EH (cell line): ENCODE data around the gene BOK.

ENCODE experiments used
- DNase-seq: peaks from one replicate; pipeline ENCODE4 v3.0.0-alpha.2; 2015; ENCODE audit warnings: low read depth

BOK gene

DNA sequence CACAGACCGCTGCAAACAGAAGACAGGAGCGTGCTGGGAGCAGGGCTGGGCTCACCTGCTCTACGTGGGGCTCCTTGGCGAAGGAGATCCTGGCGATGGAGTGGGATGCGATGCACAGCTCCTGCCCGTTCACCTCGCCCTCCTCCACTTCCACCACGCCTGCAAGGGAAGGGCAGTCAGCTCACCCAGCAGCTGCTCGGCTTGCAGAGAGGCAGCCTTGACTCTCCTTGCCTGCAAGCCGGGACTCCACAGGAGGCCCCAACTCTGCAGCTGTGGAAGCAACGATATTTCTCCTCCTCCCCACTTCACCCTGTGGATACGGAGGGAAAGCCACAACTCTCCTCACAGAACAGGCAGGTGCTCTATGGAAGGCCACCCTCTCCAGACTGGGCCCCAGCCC, 43.3 kb downstream of the BOK start:
- DNase-seq: no peak

DNA sequence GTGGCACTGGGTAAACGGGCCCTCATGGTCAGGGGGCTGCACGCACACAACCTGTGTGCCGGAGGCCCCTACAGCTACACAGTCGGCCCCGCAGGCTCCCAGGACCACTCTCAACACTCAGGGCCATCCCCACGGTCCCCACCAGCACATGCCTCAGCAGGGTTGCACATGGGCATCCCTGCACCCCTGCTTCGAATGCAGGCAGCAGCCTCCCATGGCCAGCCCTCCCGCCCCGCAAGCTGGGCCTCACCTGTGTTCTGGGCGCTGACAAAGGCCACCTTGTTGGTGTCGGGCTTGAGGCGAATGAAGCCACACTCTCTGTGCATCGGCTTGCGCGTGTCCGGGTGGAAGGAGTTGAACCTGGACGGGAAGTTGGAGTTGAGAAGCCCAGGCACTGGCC, 44.2 kb downstream of the BOK start:
- no peak for DNase-seq

DNA sequence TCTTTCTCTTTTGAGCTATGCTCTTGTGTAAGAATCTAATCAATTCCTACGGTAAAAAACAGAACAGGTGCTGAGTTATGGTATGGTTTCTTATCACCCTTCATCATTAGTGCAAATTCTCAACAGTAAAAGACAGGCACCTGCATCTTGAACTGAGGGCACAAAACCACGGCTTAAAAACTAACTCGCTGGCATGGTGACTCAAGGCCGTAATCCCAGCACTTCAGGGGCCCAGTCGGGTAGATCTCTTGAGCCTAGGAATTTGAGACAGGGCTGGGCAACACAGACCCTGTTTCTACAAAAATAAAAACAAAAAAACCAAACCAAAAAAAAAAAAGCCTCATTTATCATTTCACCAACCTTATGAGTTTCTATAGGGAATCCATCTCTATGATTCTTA, 45.1 kb downstream of the BOK start:
- no peak for DNase-seq

DNA sequence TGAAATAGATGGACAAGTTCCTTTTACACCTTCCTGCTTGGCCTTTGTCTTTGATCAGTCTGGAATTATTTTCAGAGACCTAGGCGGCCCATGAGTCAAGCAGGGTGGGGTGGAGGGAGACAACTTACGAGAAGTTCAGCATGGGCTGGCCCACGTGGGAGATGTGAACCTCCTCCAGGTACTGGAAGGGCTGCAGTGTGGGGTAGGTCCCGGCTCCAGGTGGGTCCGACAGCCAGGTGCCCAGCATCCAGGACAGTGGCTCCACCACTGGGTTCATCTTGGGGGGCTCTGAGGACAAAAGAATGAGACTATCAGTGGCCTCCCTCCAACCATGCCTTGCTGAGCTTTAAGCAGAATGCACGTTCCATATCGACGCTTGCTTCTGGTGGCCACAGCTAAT, 47.6 kb downstream of the BOK start:
- DNase-seq: no peak

DNA sequence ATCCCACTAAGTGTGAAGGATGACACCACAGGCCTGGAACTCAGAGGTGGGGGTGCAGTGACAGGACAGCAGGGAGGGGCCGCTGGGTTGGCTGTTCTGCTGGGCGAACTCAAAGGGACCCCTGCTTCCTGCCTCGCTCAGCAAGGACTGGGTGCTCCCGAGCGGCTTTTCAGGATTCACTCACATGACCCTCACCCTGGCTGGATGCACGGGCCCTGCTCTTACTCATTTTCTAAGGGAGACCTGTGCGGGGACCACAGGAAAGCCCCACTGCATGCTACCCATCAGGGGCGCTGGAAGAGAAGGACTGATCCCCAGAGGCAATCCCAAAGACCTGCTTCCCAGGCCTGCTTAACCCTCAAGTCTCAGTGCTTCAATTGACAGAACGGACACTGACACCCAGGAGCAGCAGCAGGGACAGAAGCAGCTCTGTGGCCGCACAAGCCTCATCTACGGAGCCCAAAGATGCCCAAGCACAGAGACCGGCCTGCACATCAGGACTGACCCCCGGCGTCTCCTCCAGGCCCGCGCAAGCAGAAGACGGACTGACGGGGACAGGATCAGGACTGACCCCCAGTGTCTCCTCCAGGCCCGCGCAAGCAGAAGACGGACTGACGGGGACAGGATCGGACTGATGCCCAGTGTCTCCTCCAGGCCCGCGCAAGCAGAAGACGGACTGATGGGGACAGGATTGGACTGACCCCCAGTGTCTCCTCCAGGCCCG, 48.8 kb downstream of the BOK start:
- no peak for DNase-seq

DNA sequence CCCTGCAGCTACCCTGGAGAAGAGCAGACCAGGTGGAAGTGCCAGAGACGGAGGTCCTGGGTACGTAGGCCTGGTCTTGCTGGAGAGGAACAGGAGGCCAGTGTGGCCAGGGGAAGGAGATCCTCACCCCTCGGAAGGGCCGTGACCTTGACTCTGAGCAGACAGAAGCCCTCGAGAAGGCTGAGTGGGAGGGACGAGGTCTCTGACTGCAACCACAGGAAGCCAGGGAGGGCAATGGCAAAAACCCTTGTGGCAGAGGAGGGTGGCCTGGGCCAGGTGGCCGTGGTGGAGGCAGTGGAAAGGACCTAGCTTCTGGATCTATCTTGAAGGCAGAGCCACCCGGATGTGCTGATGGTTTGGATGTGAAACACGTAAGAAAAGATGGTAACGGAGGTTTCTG, 50.3 kb downstream of the BOK start:
- no peak for DNase-seq

DNA sequence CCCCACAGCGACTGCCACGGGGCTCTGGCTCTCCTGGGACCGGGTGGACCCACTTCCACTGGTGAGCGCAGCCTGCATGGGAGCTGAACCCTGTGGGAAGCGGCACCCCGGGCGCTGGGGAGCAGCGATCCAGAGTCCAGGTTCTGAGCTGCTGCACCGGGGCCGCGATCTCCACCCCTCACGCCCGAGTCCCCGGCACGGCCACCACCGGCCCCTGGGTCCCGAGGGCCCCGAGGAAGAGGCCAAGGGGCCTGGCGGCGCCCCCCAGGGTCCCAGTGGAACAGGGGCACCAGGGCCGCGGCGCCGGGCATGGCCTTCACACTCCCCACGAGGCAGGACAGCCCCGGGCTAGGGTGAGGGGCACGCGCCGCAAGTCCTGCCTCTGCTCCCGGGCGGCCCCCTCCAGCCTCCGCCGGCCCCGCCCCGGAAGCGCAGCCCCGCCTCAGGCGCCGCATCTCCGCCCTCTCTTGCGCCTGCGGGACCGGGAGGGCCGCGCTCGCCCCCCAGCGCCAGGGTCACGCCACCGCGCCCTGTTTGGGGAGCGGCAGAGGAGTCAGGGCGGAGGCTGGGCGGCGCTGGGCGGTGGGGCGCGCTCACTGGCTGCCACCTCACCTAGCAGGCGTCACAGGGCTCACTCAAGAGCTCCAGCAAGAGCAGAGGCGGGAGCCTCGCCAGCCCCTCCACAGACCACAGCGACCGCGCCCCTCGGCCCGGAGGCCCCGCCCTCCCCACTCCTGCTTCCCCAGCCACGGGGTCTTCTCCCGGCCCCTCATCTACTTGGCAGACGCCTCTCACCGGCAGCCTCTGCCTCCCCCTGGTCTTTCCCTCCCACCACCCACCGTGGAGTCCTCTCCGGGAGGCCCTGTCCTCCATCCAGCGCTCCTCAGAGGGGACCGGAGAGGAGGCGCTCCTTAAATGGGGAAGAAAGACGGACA, 51.6 kb downstream of the BOK start:
- DNase-seq: peak; percentile 86

DNA sequence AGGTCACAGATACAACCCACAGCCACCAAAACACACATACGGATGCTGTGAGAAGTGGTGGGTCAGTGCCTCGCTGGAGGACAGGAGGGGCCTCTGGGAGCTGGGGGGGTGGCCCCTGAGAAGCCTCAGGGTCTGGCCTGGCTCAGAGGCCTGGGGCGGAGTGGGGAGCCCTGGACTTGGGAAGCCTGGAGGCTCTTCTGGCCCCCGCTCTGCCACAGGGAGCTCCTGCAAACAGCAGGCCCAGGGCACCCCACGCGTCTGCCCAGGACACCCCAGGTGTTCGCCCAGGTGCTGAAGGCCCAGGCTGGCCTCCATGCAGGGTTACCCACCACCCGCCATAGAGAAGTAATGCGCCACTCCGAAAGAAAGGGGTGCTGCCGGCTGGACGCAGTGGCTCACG, 52.5 kb downstream of the BOK start:
- no peak for DNase-seq

DNA sequence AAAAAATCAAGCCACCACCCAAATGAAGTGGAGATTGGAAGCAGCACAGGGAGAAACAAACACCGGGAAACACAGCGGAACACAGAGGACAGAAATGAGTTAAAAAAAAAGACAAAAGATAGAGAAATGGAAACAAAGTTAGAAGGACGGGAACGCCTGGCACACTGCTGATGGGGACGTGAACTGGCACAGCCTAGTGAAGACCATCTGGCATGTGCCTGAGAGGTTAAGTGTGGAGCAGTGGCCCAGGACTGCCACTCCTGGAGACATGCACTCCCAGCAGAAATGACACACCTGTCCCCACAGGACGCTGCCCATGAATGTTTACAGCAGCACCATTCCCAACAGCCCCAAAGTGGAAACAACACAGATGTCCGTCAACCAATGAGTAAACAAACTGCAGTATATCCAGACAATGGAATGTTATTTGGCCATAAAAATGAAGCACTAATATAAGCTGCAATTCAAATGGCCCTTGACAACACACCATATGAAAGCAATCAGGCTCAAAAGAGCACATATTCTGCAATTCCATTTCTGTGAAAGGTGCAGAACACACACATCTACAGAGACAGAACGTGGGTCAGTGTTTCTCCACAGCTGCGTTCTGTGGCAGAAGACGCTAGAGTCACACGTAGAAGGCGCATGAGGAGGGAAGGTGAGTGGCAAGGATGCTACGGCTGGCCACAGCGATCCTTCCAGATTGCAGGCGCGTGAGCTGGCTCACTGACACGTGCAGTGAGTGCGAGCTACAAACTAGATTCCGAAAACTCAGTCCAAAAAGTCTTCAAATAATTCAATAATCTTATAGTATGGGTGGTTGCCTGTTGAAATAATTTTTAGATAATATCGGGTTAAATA, 53.8 kb downstream of the BOK start:
- DNase-seq: peak; percentile 38

DNA sequence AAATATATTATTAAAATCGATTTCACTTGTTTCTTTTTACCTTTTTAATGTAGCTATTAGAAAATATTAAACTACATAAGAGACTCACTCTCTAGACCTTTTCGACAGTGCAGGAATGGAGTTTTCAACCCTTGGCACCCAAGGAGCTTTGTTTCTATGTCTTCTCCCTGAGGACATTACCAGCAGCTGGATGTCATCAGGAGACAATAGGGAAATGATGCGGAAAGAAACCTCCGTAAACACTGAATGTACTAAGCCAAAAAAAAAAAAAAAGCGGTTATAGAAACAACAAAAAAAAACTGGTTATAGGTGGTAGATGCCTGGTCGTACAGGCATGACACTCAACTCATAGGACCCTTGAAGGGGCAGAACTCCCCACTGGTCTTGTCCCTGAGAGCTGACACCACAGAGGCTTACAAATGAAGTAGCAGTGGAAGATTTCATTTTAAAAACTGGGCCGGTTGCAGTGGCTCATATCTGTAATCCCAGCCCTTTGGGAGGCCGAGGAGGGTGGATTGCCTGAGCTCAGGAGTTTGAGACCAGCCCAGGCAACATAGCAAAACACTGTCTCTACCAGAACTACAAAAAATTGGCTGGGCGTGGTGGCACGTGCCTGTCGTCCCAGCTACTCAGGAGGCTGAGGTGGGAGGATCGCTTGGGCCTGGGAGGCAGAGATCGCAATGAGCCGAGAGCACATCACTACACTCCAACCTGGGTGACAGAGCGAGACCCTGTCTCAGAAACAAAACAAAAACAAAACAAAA, 54.7 kb downstream of the BOK start:
- DNase-seq: no peak

DNA sequence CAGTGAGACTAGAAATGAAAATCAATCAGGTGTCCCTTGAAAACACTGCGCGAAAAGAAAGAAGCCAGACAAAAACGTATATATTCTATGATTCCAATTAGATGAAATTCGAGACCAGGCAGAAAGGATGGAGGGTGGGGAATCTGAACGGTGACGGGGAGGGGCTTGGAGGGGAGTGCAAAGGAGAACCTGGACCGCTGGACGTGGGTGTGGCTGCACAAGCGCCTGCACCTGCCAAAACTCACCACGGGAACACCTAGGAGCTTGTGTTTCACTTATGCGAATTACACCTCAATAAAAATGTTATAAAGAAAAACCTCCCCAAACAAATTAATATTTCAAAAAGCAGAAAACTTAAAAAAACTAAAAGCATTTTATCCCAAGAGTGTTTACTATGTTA, 56.5 kb downstream of the BOK start:
- DNase-seq: no peak

DNA sequence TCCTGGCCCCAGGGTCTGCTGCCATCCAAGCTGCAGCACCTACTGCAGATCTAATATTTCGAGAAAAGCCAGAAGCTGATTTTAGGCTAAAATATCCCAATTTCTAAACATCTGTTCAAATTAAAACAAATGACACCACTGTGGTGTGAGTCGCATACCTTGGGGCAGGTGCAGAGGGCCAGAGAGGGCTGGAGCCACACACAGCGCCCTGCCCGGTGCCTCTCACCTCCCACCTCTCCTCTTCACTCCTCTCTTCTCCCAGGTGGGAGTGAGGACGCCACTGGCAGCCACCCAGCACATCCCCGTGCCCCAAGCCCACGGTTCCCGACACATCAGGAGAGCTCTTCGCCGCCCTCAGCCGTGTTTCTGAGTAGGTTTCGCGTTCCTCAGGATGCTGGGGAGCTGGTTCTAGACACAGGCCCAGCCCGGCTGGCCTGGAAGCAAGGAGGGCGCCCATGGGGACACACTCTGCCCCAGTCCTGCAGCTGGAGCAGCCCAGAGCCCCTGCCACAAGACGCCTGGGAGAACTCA, 57.0 kb downstream of the BOK start:
- no peak for DNase-seq

DNA sequence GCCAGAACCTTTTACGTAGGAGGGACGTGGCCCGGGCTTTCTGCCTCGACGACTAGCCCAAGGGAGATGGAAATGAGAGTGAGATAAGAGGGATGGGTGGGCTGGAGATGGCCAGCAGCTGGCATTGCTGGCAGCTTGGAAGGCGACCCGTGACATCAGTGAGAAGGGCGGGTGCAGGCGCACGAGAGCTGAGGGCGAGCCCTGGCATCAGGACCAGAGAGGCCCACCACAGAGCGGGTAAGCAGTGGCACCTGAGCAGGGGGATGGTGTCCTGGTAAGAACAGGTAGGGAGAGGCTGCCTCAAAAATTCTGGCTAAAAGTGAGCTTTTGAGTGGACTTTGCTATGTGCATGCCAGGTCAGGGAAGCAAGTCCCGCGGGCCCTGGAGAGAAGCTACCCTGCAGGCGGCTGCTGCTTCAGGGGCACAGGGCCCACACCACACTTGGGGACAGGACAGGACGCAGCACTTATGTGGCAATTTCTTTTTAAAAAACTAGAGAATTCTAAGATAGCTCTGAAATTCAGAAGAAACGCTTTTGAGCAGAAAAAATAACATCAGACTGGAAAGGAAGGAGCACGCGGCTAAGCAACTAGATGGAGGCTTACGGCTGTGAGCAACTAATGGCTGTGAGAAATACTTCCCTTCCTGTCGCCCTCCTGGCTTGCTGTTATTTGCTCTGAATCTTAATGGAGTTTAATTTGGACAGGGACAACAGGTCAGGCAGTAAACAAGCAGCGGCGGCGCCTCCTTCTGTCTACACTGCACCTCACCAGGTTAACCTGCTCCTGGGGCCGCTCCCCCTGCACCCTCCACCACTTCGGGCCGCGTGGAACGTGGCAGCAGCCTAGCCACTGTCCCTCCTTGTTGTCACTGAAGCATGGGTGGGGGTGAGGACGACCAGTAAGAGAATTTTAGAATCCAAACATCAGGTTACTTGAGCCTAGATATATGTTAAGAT, 57.9 kb downstream of the BOK start:
- no peak for DNase-seq

DNA sequence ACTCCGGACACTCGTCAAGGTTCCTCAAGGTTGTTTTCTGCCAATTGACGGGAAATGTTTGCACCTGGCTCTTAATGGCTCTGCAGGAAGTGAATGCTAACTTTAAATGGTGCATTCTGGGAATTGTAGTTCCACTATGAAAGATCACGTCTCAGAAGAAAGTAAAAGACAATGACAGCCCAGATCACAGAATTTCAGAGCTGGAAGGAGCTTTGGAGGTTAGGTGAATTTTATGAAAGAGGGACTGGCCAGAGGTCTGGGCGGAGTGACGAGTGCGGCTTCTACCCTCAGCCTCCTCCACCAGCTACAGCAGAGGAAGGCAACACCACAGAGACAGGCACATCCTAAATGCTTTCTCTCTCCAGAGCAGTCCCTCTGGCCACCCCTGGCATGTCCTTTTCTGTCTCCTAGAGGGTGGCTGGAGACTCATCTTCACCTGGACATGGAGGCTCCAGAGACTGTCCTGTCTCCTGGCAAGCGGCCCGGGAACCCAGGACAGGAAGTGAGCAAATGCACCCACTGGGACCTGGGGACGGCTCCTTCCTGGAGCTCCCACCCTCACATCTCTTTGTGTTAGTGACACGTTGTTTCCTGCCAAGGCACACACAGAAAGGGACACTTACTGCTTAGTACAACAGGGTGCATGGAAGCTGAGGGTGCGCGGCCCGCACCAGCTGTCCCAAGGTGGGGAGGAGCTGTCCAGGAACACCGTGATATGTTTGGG, 59.0 kb downstream of the BOK start:
- DNase-seq: peak; percentile 24

DNA sequence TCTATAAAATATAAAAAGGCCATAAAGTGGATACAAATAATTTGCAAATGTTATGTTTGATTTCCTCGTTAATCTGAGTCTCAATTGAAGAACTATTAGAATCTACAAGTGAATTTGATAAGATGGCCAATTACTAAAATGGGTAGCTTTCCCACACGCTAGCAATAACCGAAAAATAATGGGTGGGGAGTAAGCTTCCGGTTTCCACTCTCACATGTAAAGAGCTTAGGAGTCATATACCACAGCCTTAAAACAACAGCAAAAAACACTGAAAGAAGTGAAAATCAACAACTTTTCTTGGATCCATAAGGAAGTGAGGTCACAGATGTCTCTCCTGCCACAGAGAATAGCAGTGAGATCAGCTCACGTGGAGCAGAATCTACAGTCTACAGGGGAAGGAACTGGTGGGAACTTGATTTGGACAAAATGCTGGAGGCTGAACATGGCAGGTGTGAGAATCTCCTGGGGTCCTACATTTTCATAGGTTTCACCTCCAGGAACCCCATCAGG, 59.8 kb downstream of the BOK start:
- no peak for DNase-seq

DNA sequence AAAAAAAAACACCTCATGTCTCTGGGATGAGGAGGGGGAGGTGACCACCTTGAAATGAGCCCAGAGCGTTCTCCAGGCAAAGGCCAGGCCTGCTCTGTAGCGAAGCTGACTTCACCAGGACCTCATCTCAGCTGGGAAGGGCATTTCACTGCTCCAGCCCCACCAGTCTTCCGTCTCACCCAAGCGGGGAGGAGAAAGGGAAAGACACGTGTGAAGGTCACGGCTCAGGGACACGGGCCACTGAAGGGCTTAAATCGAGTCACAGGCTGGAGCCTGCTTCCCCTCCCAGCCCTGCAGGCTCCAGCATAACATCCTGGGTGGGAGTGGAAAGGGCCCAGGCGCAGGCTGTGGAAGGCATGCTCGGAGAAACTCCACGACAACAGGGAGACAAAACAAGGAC, 60.3 kb downstream of the BOK start:
- no peak for DNase-seq

DNA sequence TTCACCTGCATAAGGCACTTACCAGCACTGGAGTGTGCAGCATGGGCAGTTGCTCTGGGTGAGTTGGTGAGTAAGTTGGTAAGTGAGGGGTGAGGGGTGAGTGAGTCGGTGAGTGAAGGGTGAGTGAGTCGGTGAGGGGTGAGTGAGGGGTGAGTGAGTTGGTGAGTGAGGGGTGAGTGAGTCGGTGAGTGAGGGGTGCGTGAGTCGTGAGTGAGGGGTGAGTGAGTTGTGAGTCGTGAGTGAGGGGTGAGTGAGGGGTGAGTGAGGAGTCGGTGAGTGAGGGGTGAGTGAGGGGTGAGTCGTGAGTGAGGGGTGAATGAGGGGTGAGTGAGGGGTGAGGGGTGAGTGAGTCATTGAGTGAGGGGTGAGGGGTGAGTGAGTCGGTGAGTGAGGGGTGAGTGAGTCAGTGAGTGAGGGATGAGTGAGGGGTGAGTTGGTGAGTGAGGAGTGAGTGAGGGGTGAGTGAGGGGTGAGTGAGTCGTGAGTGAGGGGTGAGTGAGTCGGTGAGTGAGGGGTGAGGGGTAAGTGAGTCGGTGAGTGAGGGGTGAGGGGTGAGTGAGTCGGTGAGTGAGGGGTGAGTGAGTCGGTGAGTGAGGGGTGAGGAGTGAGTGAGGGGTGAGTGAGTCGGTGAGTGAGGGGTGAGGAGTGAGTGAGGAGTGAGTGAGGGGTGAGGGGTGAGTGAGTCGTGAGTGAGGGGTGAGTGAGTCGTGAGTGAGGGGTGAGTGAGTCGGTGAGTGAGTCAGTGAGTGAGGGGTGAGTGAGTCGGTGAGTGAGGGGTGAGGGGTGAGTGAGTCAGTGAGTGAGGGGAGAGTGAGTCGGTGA, 61.3 kb downstream of the BOK start:
- no peak for DNase-seq

DNA sequence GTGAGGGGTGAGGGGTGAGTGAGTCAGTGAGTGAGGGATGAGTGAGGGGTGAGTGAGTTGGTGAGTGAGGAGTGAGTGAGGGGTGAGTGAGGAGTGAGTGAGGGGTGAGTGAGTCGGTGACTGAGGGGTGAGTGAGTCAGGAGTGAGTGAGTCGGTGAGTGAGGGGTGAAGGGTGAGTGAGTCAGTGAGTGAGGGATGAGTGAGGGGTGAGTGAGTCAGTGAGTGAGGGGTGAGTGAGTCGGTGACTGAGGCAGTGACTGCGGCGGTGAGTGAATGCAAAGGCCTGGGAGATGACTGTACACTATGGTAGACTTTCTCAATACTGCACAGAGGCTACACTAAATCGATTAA, 61.8 kb downstream of the BOK start:
- peak; percentile 30 for DNase-seq
